HG03469 (cell line): ENCODE results near the gene LINGO4.

Experiments
- ATAC-seq: cut with Tn5 transposase; IDR thresholded peaks from one replicate; pipeline ENCODE4 v1.9.1; 2021; ENCODE audit warnings: mild to moderate bottlenecking, moderate library complexity, moderate number of reproducible peaks; ENCODE audit not compliant: unreplicated experiment

Gene LINGO4

GRCh38 chr1:151835596-151835995 lies 30.4 kb upstream of the LINGO4 start:
- no peak for ATAC-seq

DNA sequence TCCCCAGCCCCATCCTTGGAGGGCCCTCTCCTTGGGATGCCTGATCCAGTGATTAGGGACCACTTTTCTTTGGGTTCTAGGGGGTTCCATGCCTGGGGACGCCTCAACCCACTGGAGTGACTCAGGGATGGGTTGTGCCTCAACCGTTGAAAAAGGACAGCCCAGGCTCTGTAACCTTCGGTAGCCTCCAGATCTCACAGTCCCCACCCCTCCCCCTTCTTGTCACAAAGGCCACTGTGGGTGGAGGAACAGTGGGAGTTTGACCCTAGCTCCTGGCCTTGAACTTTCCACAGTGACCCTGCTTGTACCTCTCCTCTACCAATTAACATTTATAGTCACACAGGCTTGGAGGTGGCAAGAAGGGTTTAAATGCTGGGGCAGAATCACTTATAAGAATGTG lies 29.0 kb upstream of the LINGO4 start:
- ATAC-seq: no peak

DNA sequence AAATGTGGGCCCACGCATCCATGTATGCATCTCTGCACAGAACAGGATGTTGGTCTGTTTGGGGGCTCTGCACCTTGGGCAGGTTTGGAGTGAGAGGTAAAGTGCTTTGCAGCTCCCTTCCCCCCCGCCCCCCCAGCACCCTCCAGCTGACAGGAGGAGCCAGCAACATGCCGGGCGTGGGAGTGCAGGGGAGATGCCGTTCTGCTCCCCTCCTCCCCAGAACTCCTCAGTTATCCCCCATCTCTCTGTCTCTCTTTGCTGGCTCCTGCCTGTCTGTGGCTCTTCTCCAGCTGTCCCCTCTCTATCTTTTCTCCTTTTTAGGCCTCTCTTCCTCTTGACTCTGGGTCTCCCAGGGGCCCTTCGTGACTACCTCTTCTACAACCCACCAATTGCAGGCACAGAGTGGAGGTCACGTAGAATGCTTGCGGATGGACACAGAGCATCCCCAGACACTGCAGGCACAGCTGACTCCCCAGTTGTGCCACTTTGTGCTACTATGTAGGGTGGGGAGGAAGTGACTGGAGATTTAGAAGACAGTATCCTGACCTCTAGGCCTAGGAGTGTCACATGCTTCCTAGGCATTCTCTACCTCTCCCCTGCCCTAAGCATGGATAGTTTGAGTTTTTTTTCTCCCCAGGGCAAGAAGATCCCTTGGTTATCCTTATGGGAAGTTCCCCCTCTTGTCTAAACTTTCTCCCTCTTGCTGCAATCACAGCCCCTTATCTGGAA lies 28.1 kb upstream of the LINGO4 start:
- no peak for ATAC-seq

DNA sequence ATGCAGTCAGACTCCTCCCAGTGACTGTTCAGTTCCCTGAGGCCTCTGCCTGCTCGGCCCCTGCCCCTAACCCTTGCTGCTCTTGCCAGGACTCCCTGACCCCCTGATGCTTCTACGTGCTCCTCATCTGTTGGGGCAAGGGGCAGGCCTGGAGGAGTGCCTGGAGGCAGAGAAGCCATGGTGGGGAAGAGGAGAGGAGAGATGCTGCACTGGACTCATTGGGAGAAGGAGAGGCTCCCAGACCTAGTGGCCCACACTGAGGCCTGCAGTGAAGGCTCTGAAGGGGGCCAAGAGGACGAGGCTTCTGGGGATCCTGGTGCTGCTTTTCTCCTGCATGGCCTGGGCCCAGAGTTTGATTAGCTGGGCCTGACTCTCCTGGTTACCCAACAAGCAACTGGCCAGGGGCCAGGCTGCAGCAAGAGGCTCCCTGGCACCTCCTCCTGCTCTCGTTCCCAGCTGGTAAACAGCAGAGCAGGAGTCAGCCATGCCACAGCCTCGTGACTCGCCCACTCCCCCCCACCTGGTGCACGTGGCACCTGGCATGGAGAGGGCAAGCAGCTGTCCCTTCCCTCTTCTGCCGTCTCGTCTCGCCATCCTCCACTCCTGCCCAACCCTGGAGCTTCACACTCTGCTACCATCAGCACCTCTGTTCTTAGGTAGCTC lies 27.2 kb upstream of the LINGO4 start:
- no peak for ATAC-seq

DNA sequence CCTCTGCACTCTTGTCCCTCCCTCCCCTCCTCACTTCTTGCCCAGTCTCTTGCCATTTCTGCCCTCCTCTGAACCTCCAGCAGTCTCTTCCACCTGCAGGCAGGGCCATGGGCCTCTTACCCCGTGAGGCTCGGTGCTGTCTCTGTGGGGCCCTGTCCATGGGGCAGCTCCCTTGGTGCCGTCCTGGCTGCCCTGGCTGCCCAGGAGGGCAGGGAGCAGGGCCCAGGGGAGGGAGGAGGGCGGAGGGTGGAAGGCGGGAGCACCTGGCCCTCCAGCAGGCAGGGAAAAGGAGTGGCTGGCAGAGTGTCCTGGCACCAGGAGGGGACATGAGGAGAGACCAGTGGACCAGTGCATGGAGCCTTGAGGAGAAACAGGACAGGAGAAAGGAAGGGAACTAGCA lies 26.4 kb upstream of the LINGO4 start, which contains the start of gene RORC:
Gene RORC (minus strand): TSS at position 198 of the 400 bp plus-strand sequence. CDS start 38 bp downstream, at position 160.
- no peak for ATAC-seq

GRCh38 chr1:151831256-151831591 lies 26.0 kb upstream of the LINGO4 start:
- ATAC-seq: no peak

DNA sequence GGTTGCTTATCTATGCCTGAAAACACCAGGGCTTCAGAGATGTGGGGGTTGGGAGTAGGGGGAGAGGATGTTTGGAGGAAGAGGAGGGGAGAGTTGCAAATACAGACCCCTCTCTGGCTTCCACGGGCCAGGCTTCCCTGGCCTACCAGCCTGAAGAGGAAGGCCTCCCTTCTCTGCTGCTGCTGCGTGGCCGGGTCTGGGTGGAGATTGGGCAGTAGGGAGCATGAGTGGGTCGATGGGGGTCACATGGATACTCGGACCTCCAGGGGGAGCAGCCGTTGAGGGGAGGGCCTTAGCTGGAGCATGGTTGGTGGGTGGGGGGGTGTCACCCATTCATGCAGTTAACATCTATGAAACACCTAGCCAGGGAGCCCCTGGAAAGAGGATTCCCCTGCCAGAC lies 24.8 kb upstream of the LINGO4 start:
- no peak for ATAC-seq

- ATAC-seq: no peak
These were observed 24.3 kb upstream of the LINGO4 start for GRCh38 chr1:151829352-151830046.

DNA sequence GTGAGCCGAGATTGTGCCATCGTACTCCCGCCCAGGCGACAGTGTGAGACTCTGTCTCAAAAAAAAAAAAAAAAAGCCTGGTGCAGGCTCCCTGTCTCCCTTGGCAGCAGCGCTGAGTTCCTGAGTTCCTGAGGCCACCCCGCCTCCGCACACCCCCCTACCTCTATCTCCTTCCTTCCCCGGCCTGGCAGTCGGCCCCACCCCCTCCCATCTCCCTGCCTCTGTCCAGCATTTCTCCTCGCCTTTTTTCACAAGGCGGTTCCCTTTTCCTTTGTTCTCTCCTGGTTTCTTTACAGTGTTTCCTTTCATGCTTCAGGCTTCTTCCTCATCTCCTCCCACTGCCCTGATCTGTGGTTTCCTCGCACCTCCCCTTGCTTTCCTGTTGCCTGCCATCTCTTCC lies 23.7 kb upstream of the LINGO4 start:
- ATAC-seq: no peak

- ATAC-seq: no peak
These were observed 22.6 kb upstream of the LINGO4 start for GRCh38 chr1:151827853-151828252.

DNA sequence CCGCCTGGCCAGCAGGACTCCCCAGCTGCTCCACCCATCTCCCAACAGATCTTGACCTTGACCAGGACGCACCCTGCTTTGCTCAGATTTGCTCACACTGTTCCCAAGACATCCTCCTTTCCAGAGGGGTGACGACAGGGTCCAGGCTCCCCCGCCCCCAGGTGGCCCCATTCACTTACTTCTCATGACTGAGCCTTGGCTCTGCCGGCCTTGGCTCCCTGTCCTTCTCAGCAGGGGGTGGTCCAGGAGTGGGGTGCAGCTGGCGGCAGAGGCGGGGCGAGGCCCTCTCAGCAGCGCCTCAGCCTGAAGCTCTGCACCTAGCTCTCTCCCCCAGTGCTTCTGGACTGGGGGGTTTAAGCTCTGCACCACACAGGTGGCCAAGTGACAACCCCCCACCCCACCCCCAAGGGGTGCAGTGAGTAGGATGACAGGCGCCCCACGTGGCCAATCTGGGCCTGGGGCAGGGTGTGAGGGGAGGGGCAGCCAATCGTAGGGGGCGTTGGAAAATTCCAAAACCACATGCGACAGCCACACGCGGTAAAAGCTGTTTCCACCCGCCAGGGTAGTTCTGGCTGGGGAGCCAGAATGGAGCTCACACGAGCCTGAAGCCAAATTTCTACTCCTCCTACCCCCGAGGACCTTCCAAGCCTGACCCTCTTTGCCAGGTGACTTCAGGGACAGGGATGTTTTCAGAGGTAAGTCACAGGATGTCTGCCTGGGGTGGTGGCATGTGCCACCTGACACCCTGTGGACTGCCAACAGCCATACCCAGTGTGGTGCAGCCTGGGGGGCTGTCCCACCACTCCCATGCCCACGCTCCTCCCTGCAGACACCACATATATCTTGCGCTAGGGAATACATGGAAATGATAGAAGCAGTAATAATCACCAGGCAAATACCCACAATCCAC lies 20.8 kb upstream of the LINGO4 start:
- ATAC-seq: no peak

- ATAC-seq: no peak
These were observed 20.0 kb upstream of the LINGO4 start for GRCh38 chr1:151825204-151825603.

GRCh38 chr1:151823175-151823574 lies 18.0 kb upstream of the LINGO4 start:
- no peak for ATAC-seq

GRCh38 chr1:151822404-151822803 lies 17.2 kb upstream of the LINGO4 start:
- no peak for ATAC-seq

DNA sequence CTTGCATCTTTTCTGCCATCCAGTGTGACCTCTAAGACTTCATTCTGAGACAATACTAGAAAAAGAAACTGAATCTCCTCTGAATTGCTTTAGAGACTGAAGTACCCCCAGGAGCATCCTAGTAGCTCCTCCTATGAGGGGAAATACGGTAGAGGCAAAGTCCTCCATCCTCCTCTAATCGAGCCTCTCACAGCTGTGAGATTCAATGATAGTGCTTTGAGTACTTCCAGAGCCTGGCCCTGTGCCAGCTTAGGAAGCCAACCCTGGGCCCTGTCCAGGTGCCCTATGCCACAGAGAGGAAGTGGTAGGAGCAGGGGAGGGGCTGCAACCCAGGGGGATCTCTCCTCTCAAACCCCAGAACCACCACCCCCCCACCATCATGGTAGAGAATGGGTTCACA lies 15.7 kb upstream of the LINGO4 start:
- no peak for ATAC-seq

GRCh38 chr1:151819976-151820623 lies 14.9 kb upstream of the LINGO4 start:
- no peak for ATAC-seq

- no peak for ATAC-seq
These were observed 14.1 kb upstream of the LINGO4 start for GRCh38 chr1:151819227-151819835.

DNA sequence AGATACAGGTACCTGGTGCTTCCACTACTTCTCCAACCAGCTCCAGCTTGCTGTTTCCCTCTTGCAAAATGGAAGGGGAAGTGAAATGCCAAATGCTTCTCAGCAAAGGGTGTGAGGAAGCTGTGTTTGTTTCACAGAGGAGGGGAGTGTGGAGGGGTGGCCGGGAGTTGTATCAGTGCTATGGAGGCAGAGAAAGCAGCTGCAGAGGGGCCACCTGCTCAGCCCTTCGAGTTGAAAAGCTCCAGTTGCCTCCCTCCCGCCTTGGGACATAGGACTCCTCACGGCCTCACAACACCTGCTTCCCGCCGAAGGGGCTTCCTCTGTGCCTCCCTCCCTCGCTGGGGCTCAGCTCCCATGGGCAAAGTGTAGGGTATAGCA lies 12.1 kb upstream of the LINGO4 start:
- no peak for ATAC-seq

- no peak for ATAC-seq
These were observed 11.5 kb upstream of the LINGO4 start for GRCh38 chr1:151816548-151817352.
